ENCODE data around the gene INPP4A.

The INPP4A gene

GRCh38 chr2:98478088-98478551 lies 33.5 kb downstream of the INPP4A start:
- no peak for DNase-seq

GRCh38 chr2:98478907-98479306 lies 34.2 kb downstream of the INPP4A start:
- DNase-seq: no peak

- no peak for DNase-seq
These were observed 34.7 kb downstream of the INPP4A start for GRCh38 chr2:98479371-98479770.

- DNase-seq: no peak
These were observed 35.4 kb downstream of the INPP4A start for GRCh38 chr2:98479959-98480524.

GRCh38 chr2:98480598-98480997 lies 35.9 kb downstream of the INPP4A start:
- no peak for DNase-seq

- DNase-seq: no peak
These were observed 37.7 kb downstream of the INPP4A start for GRCh38 chr2:98482362-98482761.

- DNase-seq: no peak
These were observed 38.7 kb downstream of the INPP4A start for GRCh38 chr2:98483257-98483861.

- DNase-seq: no peak
These were observed 39.5 kb downstream of the INPP4A start for GRCh38 chr2:98484121-98484557.

GRCh38 chr2:98484652-98485452 lies 40.2 kb downstream of the INPP4A start:
- no peak for DNase-seq

GRCh38 chr2:98485453-98485755 lies 40.7 kb downstream of the INPP4A start:
- no peak for DNase-seq

- no peak for DNase-seq
These were observed 41.8 kb downstream of the INPP4A start for GRCh38 chr2:98486374-98486981.

- no peak for DNase-seq
These were observed 42.6 kb downstream of the INPP4A start for GRCh38 chr2:98487101-98487805.

- DNase-seq: no peak
These were observed 43.1 kb downstream of the INPP4A start for GRCh38 chr2:98487806-98488189.

GRCh38 chr2:98488252-98488651 lies 43.6 kb downstream of the INPP4A start:
- DNase-seq: no peak

GRCh38 chr2:98489486-98489885 lies 44.8 kb downstream of the INPP4A start:
- DNase-seq: no peak

GRCh38 chr2:98489971-98490962 lies 45.6 kb downstream of the INPP4A start:
- no peak for DNase-seq

- no peak for DNase-seq
These were observed 47.8 kb downstream of the INPP4A start for GRCh38 chr2:98492441-98492840.

GRCh38 chr2:98494699-98495098 lies 50.0 kb downstream of the INPP4A start:
- no peak for DNase-seq

- DNase-seq: no peak
These were observed 52.3 kb downstream of the INPP4A start for GRCh38 chr2:98496750-98497493.

GRCh38 chr2:98498703-98499440 lies 54.2 kb downstream of the INPP4A start:
- DNase-seq: no peak
